Hepatocyte (in vitro differentiated cells): ENCODE results near the gene COIL. TPM values are rescaled to one million over a fixed set of nuclear protein-coding genes. Genes with fewer than 3 reads are reported as not detected.

Experiments
- DNase-seq: peaks from one replicate; pipeline ENCODE4 v3.0.0-alpha.2; 2016; ENCODE audit warnings: low spot score
- H2AFZ ChIP-seq: fragments of 200-600 bp; sonication (generic); 2 replicates; pipeline ENCODE4 v1.6.0; 2016; ENCODE audit warnings: antibody characterized with exemption, mild to moderate bottlenecking
- H3K27ac ChIP-seq: fragments of 200-600 bp; sonication (generic); 2 replicates; pipeline ENCODE4 v1.5.1; 2016; ENCODE audit warnings: mild to moderate bottlenecking
- H3K27me3 ChIP-seq: fragments of 200-600 bp; sonication (generic); 2 replicates; pipeline ENCODE4 v1.6.1; 2016
- H3K36me3 ChIP-seq: fragments of 200-600 bp; sonication (generic); replicated peaks from 2 replicates; pipeline ENCODE4 v1.5.1; 2016; ENCODE audit warnings: low read depth; ENCODE audit not compliant: insufficient read depth
- H3K4me1 ChIP-seq: fragments of 200-600 bp; sonication (generic); 2 replicates; pipeline ENCODE4 v1.5.1; 2016; ENCODE audit warnings: mild to moderate bottlenecking, moderate library complexity; ENCODE audit not compliant: insufficient read depth
- H3K4me2 ChIP-seq: fragments of 200-600 bp; sonication (generic); 2 replicates; pipeline ENCODE4 v1.6.0; 2016
- H3K4me3 ChIP-seq: fragments of 200-600 bp; sonication (generic); 2 replicates; pipeline ENCODE4 v1.5.1; 2016; ENCODE audit warnings: mild to moderate bottlenecking
- H3K79me2 ChIP-seq: fragments of 200-600 bp; sonication (generic); 2 replicates; pipeline ENCODE4 v1.6.0; 2017; ENCODE audit warnings: mild to moderate bottlenecking
- H3K9me2 ChIP-seq: fragments of 200-600 bp; sonication (generic); replicated peaks from 2 replicates; pipeline ENCODE4 v1.6.0; 2017; ENCODE audit warnings: mild to moderate bottlenecking; ENCODE audit not compliant: insufficient read depth
- H3K9me3 ChIP-seq: fragments of 200-600 bp; sonication (generic); 2 replicates; pipeline ENCODE4 v1.5.1; 2016; ENCODE audit warnings: low read depth, mild to moderate bottlenecking
- H4K20me1 ChIP-seq: fragments of 200-600 bp; sonication (generic); 2 replicates; pipeline ENCODE4 v1.6.0; 2016; ENCODE audit warnings: mild to moderate bottlenecking; ENCODE audit not compliant: insufficient read depth, poor library complexity, severe bottlenecking
- CTCF ChIP-seq: fragments of 200-600 bp; sonication (generic); IDR thresholded peaks from 2 replicates; pipeline ENCODE4 v1.5.1; 2016; ENCODE audit warnings: antibody characterized with exemption, mild to moderate bottlenecking; ENCODE audit not compliant: poor library complexity
- EZH2 ChIP-seq: fragments of 200-600 bp; sonication (generic); IDR thresholded peaks from 2 replicates; pipeline ENCODE4 v1.6.1; 2016; ENCODE audit warnings: antibody characterized with exemption, mild to moderate bottlenecking, borderline replicate concordance
- EZH2phosphoT487 ChIP-seq: fragments of 200-600 bp; sonication (generic); IDR thresholded peaks from one replicate; pipeline ENCODE4 v1.6.1; 2018; ENCODE audit warnings: antibody characterized with exemption, mild to moderate bottlenecking, low read depth, moderate library complexity; ENCODE audit not compliant: unreplicated experiment, severe bottlenecking
- WGBS: methylation state at CpG from one replicate; pipeline ENCODE4 v1.1.6; 2016; ENCODE audit warnings: low lambda C conversion rate; ENCODE audit errors: missing lambda C conversion rate; 5-methylcytosine and 5-hydroxymethylcytosine counted together
- polyA plus RNA-seq: library from polyadenylated mRNA; unstranded; fragments of >200 nt; fragmentation: Nextera tagmentation; extraction: Ambion mirVana; gene quantifications from 2 replicates; pipeline ENCODE4 v1.2.1, GENCODE V29; 2016
- total RNA-seq: library from RNA; depleted of rRNA; stranded (reverse); fragments of >200 nt; gene quantifications from 2 replicates; pipeline ENCODE4 v1.2.3, GENCODE V29; 2014

COIL gene
- total and polyA plus RNA-seq, 2 experiments from 2014 or later = 12.9 to 21.0 TPM

DNA sequence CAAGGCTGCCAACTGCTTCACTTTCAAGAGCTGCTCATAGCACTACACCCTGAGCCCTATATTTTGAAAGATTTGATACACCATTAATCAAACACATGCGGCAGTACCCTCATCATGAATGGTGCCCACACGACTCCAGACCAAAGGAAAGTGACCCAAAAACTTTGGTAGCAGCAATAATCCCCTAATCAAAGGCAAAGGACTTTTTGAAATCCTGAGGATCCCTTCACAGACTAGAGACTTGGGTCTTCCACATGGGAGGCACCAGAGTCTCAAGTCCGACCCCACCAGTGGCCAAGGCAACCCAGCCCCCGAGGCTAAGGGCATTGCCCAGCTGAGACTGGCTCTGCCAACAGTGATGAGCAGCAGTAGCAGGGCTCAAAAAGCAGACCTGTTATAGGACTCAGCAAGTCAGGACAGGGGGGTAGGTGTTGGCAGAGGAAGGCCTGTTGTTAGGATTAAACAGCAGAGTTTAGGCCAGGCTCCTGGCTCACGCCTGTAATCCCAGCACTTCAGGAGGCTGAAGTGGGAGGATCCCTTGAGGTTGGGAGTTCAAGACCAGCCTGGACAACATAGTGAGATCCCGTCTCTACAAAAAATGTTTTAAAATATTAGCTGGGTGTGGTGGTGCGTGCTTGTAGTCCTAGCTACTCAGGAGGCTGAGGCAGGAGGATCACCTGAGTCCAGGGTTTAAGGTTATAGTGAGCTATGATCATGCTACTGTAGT is 50.2 kb downstream of the COIL start:
- Histone ChIP-seq H3K4me2 (peak overlapping the region; percentile 94), H3K27ac (peak overlapping the region; percentile 19), H3K4me1 (peaks cover 18% of the 10 kb centered on the region), H3K4me3 (no peak overlapping the region), H3K79me2 (peaks cover 46% of the 10 kb centered on the region), H3K9me3 (no peaks in the 10 kb centered on the region), H3K36me3 (no peaks in the 10 kb centered on the region), H2AFZ (no peak overlapping the region), H3K9me2 (no peaks in the 10 kb centered on the region), H4K20me1 (peaks cover 6% of the 10 kb centered on the region), H3K27me3 (no peaks in the 10 kb centered on the region)
- TF ChIP-seq EZH2 = no peak
- TF ChIP-seq EZH2phosphoT487 = no peak
- TF ChIP-seq CTCF = no peak
- DNase-seq = no peak
- 83% methylated on average over 7 of the region's 7 CpGs for WGBS

DNA sequence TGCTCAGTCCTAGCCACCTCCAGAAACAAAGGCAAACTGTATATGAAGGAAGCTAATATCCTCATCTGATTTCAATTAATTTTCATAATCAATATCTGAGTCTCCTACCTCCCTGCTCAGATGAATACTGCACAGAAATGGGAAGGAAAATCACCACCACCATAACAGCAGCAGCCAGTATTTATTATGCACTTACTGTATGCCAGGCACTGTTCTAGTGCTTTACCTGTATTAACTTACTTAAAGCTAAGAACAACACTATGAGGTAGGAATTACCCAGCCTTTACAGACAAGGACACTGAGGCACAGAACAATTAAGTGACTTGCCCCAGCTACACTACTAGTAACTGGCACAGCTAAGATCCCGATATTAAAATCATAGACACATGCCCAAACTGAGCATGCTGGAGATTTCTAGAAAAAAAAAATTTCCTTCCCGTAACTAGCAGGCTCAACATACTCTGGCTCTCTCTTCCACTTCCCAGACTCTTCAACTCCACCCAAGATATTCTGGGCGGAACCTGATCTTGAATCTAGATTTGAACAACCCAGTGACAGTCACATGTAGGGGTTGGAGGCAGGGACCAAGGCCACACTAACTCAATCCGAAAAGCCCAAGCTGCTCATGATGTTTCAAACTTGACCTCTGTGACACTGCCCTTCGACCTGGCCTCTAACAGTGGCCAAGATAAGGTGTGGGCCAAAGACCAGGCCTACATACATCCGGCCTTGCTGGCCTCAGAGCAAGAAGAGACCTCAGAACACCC is 50.9 kb downstream of the COIL start:
- no peaks in the 10 kb centered on the region for H3K36me3 ChIP-seq
- peaks cover 6% of the 10 kb centered on the region for H4K20me1 ChIP-seq
- H3K79me2 ChIP-seq = peaks cover 46% of the 10 kb centered on the region
- H3K4me2 ChIP-seq = peak overlapping the region; percentile 94
- peak overlapping the region; percentile 19 for H3K27ac ChIP-seq
- WGBS = 87% methylated on average over 6 of the region's 6 CpGs
- TF ChIP-seq EZH2 (no peak), EZH2phosphoT487 (no peak), CTCF (no peak)
- no peak overlapping the region for H2AFZ ChIP-seq
- no peaks in the 10 kb centered on the region for H3K9me3 ChIP-seq
- H3K9me2 ChIP-seq = no peaks in the 10 kb centered on the region
- H3K27me3 ChIP-seq = no peaks in the 10 kb centered on the region
- H3K4me1 ChIP-seq = peaks cover 12% of the 10 kb centered on the region
- DNase-seq = no peak
- no peak overlapping the region for H3K4me3 ChIP-seq

DNA sequence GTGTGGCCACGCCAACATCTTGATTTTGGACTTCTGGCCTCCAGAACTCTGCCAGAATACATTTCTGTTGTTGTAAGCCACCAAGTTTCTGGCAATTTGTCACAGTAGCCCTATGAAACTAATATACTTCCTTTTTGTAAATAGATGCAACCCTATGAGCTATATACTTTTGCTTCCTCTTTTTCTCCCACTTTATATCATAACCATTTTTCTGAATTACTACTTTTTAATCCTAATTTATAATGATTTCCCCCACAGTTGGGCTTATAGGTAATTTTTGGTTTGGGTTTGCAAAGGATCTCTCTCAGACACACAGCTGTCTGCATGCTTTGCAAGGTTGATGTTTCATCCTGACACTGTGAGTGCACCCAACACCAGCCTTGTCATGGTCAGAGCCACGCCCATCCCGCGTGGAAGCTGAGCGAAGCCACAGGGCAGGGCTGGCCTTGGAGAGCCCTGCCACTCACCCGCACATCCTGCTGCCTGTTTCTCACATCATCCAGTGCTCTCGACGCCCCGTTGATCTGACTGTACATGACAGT is 52.8 kb downstream of the COIL start:
- no peak overlapping the region for H3K4me3 ChIP-seq
- H4K20me1 ChIP-seq = peaks cover 6% of the 10 kb centered on the region
- no peaks in the 10 kb centered on the region for H3K27me3 ChIP-seq
- 93% methylated on average over 9 of the region's 9 CpGs for WGBS
- no peak overlapping the region for H3K27ac ChIP-seq
- no peaks in the 10 kb centered on the region for H3K36me3 ChIP-seq
- H3K9me3 ChIP-seq = no peaks in the 10 kb centered on the region
- TF ChIP-seq CTCF (no peak), EZH2phosphoT487 (no peak), EZH2 (no peak)
- no peak overlapping the region for H3K4me2 ChIP-seq
- H3K79me2 ChIP-seq = peaks cover 42% of the 10 kb centered on the region
- no peak for DNase-seq
- no peaks in the 10 kb centered on the region for H3K9me2 ChIP-seq
- H3K4me1 ChIP-seq = peaks cover 9% of the 10 kb centered on the region
- no peak overlapping the region for H2AFZ ChIP-seq
